Pons (tissue), 1 donor: ENCODE results near the gene CCN6.

Experiments used
- DNase-seq: peaks from one replicate; pipeline ENCODE4 v3.0.0-alpha.2; 2016; ENCODE audit warnings: low spot score

Gene CCN6

DNA sequence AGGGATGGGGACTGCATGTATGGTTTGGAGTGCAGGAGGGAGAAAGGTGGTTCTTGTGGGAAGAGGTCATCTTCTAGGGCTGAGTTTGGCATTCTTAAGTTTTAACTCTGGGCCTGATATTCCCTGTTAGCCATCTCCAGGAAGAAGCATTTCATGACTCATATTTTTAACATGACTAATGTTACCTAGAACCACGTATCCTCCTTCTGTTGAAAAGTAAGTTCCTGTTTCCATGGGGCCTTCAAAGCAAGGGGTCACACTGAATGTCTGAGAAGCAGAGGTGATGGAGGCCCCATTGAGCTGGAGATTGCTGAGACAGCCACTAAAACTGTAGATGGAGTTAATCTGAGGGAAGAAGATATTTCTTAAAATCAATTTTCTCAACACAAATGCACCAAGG lies 63.6 kb downstream of the CCN6 start:
- no peak for DNase-seq

DNA sequence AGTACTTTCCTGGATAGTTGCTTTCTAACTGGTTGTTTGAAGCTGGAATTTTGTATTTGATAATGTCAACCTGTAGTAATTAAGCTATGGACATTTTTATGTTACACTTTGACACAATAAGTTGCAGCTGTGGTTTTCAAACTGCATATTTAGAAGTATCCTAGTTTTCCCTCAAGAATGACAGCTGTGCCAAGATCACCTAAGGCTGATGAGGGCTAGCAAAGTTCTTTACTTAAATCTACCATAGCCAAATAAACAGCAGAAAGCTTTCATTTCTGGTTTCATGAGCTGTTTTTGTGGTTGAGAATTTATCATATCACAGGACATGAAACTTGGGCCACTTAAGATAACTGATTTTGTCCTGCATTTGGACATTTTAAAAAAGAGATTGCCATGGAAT lies 64.1 kb downstream of the CCN6 start:
- no peak for DNase-seq
